WERI-Rb-1 (cell line): Measurements from ENCODE around the gene SMIM20.

Source experiments
- DNase-seq: peaks from one replicate; pipeline ENCODE4 v3.0.0-alpha.2; 2020
- H3K27ac ChIP-seq: fragments of 250-450 bp; sonication (Bioruptor Pico); 2 replicates; pipeline ENCODE4 v1.5.1; 2020; ENCODE audit warnings: mild to moderate bottlenecking, moderate library complexity
- H3K27me3 ChIP-seq: fragments of 250-450 bp; sonication (Bioruptor Pico); 2 replicates; pipeline ENCODE4 v1.5.1; 2021; ENCODE audit warnings: mild to moderate bottlenecking, low read depth, moderate library complexity; ENCODE audit not compliant: insufficient read depth, severe bottlenecking
- H3K36me3 ChIP-seq: fragments of 250-450 bp; sonication (Bioruptor Pico); 2 replicates; pipeline ENCODE4 v1.5.1; 2020; ENCODE audit warnings: mild to moderate bottlenecking, moderate library complexity
- H3K4me3 ChIP-seq: 2 replicates; pipeline ENCODE4 v1.5.1; 2011; ENCODE audit warnings: low read depth, mild to moderate bottlenecking, control low read depth, low read length
- H3K9me3 ChIP-seq: fragments of 250-450 bp; sonication (Bioruptor Pico); 2 replicates; pipeline ENCODE4 v1.5.1; 2021; ENCODE audit warnings: mild to moderate bottlenecking, moderate library complexity; ENCODE audit not compliant: severe bottlenecking
- CTCF ChIP-seq: IDR thresholded peaks from 2 replicates; pipeline ENCODE4 v1.5.1; 2011; ENCODE audit warnings: low read depth, mild to moderate bottlenecking, control low read depth, inconsistent platforms, low read length

SMIM20 gene

GRCh38 chr4:25978327-25978726 is 64.3 kb downstream of the SMIM20 start:
- no peaks in the 10 kb centered on the region for H3K36me3 ChIP-seq
- H3K27me3 ChIP-seq: no peaks in the 10 kb centered on the region
- TF ChIP-seq CTCF: no peak
- DNase-seq: no peak
- peaks cover 3% of the 10 kb centered on the region for H3K9me3 ChIP-seq
- no peak overlapping the region for H3K4me3 ChIP-seq
- no peak overlapping the region; the same call in 1 of the 2 replicates for H3K27ac ChIP-seq
